GM19025 (cell line): ENCODE data around the gene C21orf91.

ENCODE experiments used
- ATAC-seq: cut with Tn5 transposase; IDR thresholded peaks from one replicate; pipeline ENCODE4 v1.9.1; 2021; ENCODE audit warnings: mild to moderate bottlenecking, low read depth, moderate library complexity; ENCODE audit not compliant: unreplicated experiment

The C21orf91 gene

GRCh38 chr21:17799414-17800164, 19.6 kb downstream of the C21orf91 start:
- no peak for ATAC-seq

GRCh38 chr21:17798796-17799195, 20.4 kb downstream of the C21orf91 start:
- no peak for ATAC-seq

DNA sequence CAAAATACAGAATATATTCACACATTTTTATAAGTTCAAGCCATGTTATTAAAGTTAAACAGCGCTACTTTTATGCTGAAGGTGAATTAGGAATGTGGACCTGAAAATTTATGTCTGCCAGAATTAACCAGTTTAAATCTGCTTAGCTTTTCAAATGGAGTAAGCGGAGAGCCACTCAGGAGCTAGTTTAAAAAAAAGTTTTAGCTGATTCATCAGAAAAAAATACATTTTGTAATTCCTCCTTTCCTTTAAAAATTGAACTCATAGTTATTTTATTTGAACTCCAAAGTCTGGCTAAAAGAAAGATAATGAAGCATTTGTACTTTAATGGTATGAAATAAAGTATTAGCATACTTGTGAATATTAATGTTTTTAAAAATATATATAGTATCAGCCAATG, 21.2 kb downstream of the C21orf91 start:
- no peak for ATAC-seq

GRCh38 chr21:17796503-17796902, 22.7 kb downstream of the C21orf91 start:
- ATAC-seq: no peak

DNA sequence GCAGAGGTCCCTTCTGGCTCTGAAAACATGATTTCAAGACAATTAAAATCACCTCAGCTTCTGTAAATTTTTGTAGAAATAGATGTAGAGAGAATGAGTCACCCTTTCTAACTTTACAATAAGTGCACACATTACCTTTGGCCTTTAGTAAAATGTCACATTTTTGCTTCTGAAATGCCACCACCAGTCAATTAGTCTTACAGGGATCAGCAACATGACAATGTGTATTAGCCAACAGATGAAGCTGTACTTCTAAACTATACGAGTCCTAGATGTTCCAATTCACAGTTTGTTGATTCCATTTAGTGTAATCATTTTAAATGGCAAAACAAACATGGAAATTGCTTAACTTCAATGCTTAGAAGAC, 23.1 kb downstream of the C21orf91 start:
- ATAC-seq: no peak

DNA sequence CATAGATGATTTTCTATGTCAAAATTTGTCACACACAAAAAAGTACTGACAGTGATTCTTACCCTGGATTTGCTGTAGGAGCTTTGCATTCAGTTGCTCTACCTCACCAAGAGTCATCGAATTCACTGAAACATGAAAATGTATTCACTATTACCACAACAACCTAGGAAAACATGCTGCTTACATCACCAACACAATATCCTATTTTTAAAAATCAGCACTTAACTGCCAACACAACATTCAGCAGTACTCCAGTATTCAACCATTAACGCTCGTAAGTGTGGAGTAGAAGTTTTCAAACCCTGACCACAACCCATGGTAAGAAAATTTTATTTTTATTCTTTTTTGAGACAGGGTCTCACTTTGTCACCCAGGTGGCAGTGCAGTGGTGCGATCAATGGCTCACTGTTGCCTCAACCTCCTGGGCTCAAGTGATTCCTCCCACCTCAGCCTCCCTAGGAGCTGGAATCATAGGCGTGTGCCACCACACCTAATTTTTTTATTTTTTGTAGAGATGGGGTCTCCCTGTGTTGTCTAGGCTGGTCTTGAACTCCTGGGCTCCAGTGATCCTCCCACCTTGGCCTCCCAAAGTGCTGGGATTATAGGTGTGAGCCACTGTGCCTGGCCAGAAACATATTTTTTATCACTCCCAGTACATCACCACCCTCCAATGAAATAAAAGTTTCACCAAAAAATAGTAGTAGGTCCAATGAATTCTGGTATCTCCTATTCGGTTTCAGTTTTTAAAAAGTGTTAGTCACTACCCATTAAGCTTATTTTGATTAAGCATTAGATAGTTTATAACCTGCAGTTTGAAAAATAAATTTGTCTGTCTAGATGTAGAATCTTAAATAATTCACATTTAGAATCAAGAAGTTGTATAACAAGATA, 23.8 kb downstream of the C21orf91 start:
- no peak for ATAC-seq

DNA sequence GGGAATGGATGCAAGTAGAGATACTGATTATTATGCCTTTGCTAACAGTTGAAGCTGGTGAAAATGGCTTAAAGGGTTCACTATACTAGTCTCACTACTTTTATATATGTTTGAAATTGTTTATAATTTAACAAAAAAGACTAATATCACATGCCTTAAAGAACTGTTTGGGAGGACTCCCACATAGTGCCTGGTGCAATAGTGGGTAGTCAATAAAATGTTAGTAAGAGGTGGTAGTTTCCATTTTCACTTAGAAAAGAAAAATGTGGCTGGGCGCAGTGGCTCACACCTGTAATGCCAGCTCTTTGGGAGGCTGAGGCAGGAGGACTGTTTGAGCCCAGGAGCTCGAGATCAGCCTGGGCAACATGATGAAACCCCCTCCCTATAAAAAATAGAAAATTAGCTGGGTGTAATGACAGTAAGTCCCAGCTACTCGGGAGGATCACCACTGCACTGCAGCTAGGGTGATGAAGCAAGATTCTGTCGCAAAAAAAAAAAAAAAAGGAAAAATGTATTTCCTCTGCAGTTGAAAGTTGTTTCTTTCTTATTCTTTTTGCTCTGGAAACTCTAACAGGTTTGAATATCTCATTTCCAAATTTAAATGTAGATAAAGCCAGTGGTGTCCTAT, 24.5 kb downstream of the C21orf91 start:
- ATAC-seq: no peak

GRCh38 chr21:17793246-17794123, 25.7 kb downstream of the C21orf91 start:
- no peak for ATAC-seq

- no peak for ATAC-seq
Observed at GRCh38 chr21:17789656-17790055, 29.5 kb downstream of the C21orf91 start.

GRCh38 chr21:17789069-17789468, 30.1 kb downstream of the C21orf91 start:
- ATAC-seq: no peak

GRCh38 chr21:17786851-17787181, 32.3 kb downstream of the C21orf91 start:
- ATAC-seq: no peak

GRCh38 chr21:17786071-17786850, 32.9 kb downstream of the C21orf91 start:
- no peak for ATAC-seq

- no peak for ATAC-seq
Observed at GRCh38 chr21:17785403-17785788, 33.8 kb downstream of the C21orf91 start.

GRCh38 chr21:17784604-17785402, 34.4 kb downstream of the C21orf91 start:
- peak; percentile 52 for ATAC-seq

- ATAC-seq: peak; percentile 37
Observed at GRCh38 chr21:17784180-17784598, 35.0 kb downstream of the C21orf91 start.

DNA sequence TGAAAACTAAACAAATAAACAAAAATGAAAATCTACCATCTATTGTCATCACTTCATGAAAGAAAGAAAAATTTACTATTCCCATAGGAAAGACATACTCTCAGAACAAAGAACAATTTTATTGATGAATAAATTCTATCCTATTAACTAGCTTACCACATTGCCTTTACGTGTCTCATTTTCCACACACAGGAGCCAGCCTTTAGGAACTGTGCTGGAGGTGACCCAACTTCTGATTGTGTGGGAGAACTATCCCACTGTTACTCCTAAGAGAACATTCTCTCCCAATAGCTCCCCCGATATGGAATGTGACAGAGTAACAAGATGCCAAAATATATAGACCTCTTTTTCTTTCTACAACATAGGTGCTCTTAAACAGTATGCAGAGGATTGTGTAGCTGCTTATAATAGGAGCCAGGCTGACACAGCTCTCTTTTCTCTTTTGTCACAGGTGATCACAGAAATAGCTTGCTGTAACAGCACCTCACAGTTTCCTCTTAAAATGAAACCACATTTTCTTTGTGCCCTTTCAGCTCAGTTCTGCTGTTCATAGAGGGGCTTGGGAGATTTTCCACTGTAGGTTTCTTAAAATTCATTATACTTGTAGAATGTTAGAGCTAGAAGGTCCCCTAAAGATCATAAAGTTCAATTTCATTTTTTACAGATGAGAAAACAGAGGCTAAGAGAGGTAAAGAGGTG, 35.5 kb downstream of the C21orf91 start:
- peak; percentile 20 for ATAC-seq

DNA sequence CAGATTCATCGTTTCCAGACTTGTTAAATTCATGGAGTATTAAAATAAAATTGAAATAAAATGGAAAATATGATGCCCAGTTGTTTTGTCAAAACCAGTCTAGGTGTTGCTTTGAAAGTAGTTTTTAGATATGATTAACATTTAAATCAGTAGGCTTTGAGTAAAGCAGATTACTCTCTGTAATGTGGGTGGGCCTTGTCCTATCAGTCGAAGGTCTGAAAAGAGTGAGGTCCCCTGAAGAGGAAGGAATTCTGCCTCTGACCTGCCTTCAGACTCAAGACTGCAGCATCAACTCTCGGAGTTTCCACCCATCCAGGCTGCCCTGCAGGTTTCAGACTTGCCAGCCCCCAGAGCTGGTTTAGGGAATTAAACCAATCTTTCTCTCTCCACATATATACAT, 36.2 kb downstream of the C21orf91 start:
- no peak for ATAC-seq

DNA sequence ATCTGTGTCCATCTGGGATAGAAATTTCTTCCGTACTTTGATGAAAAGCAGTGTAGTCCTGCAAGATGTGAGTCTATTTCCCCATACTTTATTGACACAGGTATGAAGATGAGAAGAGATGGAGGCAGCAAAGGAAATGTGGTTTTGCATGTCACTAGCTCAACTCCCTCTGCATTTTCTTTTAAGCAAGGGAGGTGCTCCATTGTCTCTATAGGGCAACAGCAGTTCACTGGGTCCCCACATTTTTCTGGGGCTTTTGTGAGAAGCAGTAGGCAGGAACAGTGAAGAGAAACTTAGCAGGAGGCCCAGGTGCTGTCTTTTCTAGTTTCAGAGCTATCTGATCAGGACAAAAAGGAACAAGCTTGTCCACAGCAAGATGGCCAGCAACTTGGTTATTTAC, 37.1 kb downstream of the C21orf91 start:
- no peak for ATAC-seq
